22Rv1 (cell line): Measurements from ENCODE around the gene SIX1.

Experiments used
- H3K27ac ChIP-seq: fragments of 450-650 bp; 2 replicates; pipeline ENCODE4 v1.5.1; 2017
- ZFX ChIP-seq: fragments of 450-650 bp; IDR thresholded peaks from 2 replicates; pipeline ENCODE4 v1.6.1; 2017; ENCODE audit warnings: antibody characterized with exemption, borderline replicate concordance
- TF ChIP-seq, protein P1 (sequence below): fragments of 450-650 bp; IDR thresholded peaks from 2 replicates; pipeline ENCODE4 v1.5.1; 2017; ENCODE audit warnings: mild to moderate bottlenecking

SIX1 gene

DNA sequence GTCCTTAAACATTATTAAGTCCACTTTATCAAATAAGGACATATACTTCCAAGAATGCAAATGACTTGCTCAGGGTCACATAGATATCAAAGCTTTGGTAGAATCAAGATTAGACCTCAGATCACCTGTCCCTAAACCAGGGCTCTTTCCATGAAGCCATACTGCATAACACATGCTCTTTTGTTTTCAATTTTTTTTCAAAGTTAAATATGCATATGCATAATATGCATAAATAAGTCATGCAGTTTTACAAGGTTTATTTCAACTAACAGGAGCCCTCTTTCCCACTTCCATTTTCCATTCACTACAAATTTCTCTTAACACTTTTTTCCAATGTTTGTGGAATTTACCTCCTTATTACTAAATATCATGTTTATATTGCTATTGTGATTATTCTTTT is 53.1 kb downstream of the SIX1 start:
- H3K27ac ChIP-seq: no peak overlapping the region
- no peak for TF ChIP-seq ZFX
- TF ChIP-seq, protein P1, sequence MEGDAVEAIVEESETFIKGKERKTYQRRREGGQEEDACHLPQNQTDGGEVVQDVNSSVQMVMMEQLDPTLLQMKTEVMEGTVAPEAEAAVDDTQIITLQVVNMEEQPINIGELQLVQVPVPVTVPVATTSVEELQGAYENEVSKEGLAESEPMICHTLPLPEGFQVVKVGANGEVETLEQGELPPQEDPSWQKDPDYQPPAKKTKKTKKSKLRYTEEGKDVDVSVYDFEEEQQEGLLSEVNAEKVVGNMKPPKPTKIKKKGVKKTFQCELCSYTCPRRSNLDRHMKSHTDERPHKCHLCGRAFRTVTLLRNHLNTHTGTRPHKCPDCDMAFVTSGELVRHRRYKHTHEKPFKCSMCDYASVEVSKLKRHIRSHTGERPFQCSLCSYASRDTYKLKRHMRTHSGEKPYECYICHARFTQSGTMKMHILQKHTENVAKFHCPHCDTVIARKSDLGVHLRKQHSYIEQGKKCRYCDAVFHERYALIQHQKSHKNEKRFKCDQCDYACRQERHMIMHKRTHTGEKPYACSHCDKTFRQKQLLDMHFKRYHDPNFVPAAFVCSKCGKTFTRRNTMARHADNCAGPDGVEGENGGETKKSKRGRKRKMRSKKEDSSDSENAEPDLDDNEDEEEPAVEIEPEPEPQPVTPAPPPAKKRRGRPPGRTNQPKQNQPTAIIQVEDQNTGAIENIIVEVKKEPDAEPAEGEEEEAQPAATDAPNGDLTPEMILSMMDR: no peak

DNA sequence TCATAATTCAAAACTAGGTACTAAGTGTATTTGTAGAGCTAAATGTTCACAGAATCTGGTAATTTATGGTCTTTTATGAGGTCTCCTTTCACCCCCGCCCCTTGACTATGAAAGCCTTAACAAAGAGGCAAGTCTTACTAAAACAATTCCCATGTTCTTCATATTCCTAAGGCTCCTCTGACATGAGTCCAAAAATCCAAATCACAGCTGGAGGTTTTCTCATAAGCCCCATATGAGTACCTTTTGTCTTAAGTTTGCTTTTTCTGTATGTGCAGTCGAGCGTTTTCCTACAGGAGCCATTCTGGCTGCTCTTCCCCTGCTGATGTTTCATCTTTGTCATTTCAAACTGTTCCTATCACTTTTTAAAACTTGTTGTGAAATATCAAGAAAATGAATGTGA is 55.2 kb downstream of the SIX1 start:
- no peak for TF ChIP-seq ZFX
- TF ChIP-seq, protein P1: no peak
- H3K27ac ChIP-seq: no peak overlapping the region
